OCI-LY1 (cell line): ENCODE measurements around the gene OTOG.

ENCODE experiments used
- CTCF ChIP-seq: fragments of 200-600 bp; sonication (generic), shearing (Covaris generic); IDR thresholded peaks from 2 replicates; pipeline ENCODE4 v1.5.1; 2017; ENCODE audit warnings: mild to moderate bottlenecking, antibody characterized with exemption, low read length, moderate library complexity, mixed read lengths
- EZH2 ChIP-seq: fragments of 200-600 bp; sonication (generic), shearing (Covaris generic); IDR thresholded peaks from 2 replicates; pipeline ENCODE4 v1.8.0; 2017; ENCODE audit warnings: borderline replicate concordance, mixed run types, mild to moderate bottlenecking, antibody characterized with exemption, low read length, moderate library complexity, mixed read lengths

- TF ChIP-seq CTCF (no peak), EZH2 (no peak)
Measured at GRCh38 chr11:17508791-17509190, 38.3 kb upstream of the OTOG start.
